OCI-LY7 (cell line): Measurements from ENCODE around the gene KCTD19. TPM values are rescaled to one million over a fixed set of nuclear protein-coding genes. Genes with fewer than 3 reads are reported as not detected.

ENCODE experiments used
- BruUV-seq: library from RNA; stranded (reverse); fragments of 400-500 nt; replicated peaks from 2 replicates; lab custom pipeline; 2021; lab: Mats Ljungman, UMichigan
- CTCF ChIA-PET: fragments of 300-600 bp; sonication (Branson Sonifier 250); formaldehyde crosslinking; loops from one replicate; lab custom pipeline; 2022; ENCODE audit warnings: antibody characterized with exemption; ENCODE audit not compliant: unreplicated experiment; lab: Charles Lee
- POLR2A ChIA-PET: fragments of 300-600 bp; sonication (Branson Sonifier 250); formaldehyde crosslinking; loops from one replicate; lab custom pipeline; 2022; ENCODE audit warnings: antibody characterized with exemption; lab: Charles Lee
- DNase-seq: peaks from one replicate; pipeline ENCODE4 v3.0.0-alpha.2; 2015; ENCODE audit warnings: low spot score
- H2AFZ ChIP-seq: fragments of 200-600 bp; sonication (generic), shearing (Covaris generic); 2 replicates; pipeline ENCODE4 v1.6.1; 2014; ENCODE audit warnings: mild to moderate bottlenecking, antibody characterized with exemption, low read length, moderate library complexity
- H3K27ac ChIP-seq: fragments of 200-600 bp; sonication (generic); 2 replicates; pipeline ENCODE4 v1.5.1; 2014; ENCODE audit warnings: mixed run types, low read depth, mild to moderate bottlenecking, moderate library complexity, low read length, inconsistent platforms; ENCODE audit not compliant: poor library complexity, severe bottlenecking
- H3K36me3 ChIP-seq: fragments of 200-600 bp; sonication (generic); 2 replicates; pipeline ENCODE4 v1.6.1; 2014; ENCODE audit warnings: mild to moderate bottlenecking, antibody characterized with exemption, low read length, moderate library complexity, mixed read lengths; ENCODE audit not compliant: insufficient read depth
- H3K4me1 ChIP-seq: fragments of 200-600 bp; sonication (generic); 2 replicates; pipeline ENCODE4 v1.5.1; 2014; ENCODE audit warnings: mild to moderate bottlenecking, low read length; ENCODE audit not compliant: insufficient read depth, poor library complexity, severe bottlenecking
- H3K4me2 ChIP-seq: fragments of 200-600 bp; sonication (generic); 2 replicates; pipeline ENCODE4 v1.6.1; 2014; ENCODE audit warnings: mild to moderate bottlenecking, low read length
- H3K4me3 ChIP-seq: fragments of 200-600 bp; sonication (generic); 2 replicates; pipeline ENCODE4 v1.5.1; 2014; ENCODE audit warnings: mild to moderate bottlenecking, low read depth, low read length; ENCODE audit not compliant: poor library complexity, severe bottlenecking
- H3K79me2 ChIP-seq: fragments of 200-600 bp; sonication (generic); 2 replicates; pipeline ENCODE4 v1.6.1; 2016; ENCODE audit warnings: low read depth, mild to moderate bottlenecking, low read length, moderate library complexity, mixed read lengths; ENCODE audit not compliant: insufficient read depth
- H3K9me2 ChIP-seq: fragments of 200-600 bp; sonication (generic); 2 replicates; pipeline ENCODE4 v1.6.1; 2016; ENCODE audit warnings: mild to moderate bottlenecking, low read length, mixed read lengths; ENCODE audit not compliant: insufficient read depth
- H3K9me3 ChIP-seq: fragments of 200-600 bp; sonication (generic); 2 replicates; pipeline ENCODE4 v1.6.1; 2014; ENCODE audit warnings: mild to moderate bottlenecking, mixed run types, low read length, mixed read lengths
- H4K20me1 ChIP-seq: fragments of 200-600 bp; sonication (generic); 2 replicates; pipeline ENCODE4 v1.6.1; 2014; ENCODE audit warnings: mild to moderate bottlenecking, antibody characterized with exemption, low read length, moderate library complexity, mixed read lengths; ENCODE audit not compliant: insufficient read depth
- CTCF ChIP-seq: fragments of 200-600 bp; sonication (generic); conservative IDR thresholded peaks from 2 replicates; pipeline ENCODE4 v1.5.1; 2014; ENCODE audit warnings: mild to moderate bottlenecking, antibody characterized with exemption, low read length, moderate library complexity, mixed read lengths
- EZH2phosphoT487 ChIP-seq: fragments of 200-600 bp; sonication (generic); IDR thresholded peaks from 2 replicates; pipeline ENCODE4 v1.6.1; 2018; ENCODE audit warnings: low read depth, borderline replicate concordance, mild to moderate bottlenecking, mixed run types, antibody characterized with exemption, low read length, moderate library complexity, mixed read lengths
- intact Hi-C: fragments of 100-400 bp; cut with micrococcal nuclease; formaldehyde crosslinking; loops from one replicate; pipeline ENCODE4 v1.10.0; 2022; ENCODE audit not compliant: unreplicated experiment
- total RNA-seq, 2 experiments: library from RNA; depleted of rRNA in 1 of 2; stranded (reverse); fragments of >200 nt in 1 of 2; shearing (Covaris generic) in 1 of 2; gene quantifications; 2 replicates each; pipeline ENCODE4 v1.2.3, GENCODE V29; 2014 to 2022

The KCTD19 gene
- total RNA-seq, 2 experiments from 2014 or later = 0.17 TPM; not detected in 1

GRCh38 chr16:67248073-67248400 is 78.5 kb downstream of the KCTD19 start:
- TF ChIP-seq EZH2phosphoT487 (no peak), CTCF (no peak)
- peak overlapping the region; percentile 86 for H3K4me3 ChIP-seq
- no TSS peak for BruUV-seq
- no peaks in the 10 kb centered on the region for H3K9me2 ChIP-seq
- peak overlapping the region; percentile 94 for H3K4me2 ChIP-seq
- no peak overlapping the region for H3K27ac ChIP-seq
- no peaks in the 10 kb centered on the region for H4K20me1 ChIP-seq
- no peaks in the 10 kb centered on the region for H3K9me3 ChIP-seq
- no peaks in the 10 kb centered on the region; the same call in 1 of the 2 replicates for H3K79me2 ChIP-seq
- H2AFZ ChIP-seq = peak overlapping the region; percentile 53; the same call in 1 of the 2 replicates
- ChIA-PET POLR2A (interaction anchor here (0.6 to 1.0 kb wide), 4 partner anchors 20 to 273 kb away, joined by 3 to 5 read pairs (median 4); partner anchors contain the start of genes ATP6V0D1 and TMEM208), CTCF (interaction anchor here (1.0 kb wide), 2 partner anchors 10 to 21 kb away, joined by 3 to 5 read pairs; partner anchors contain the start of gene TMEM208)
- no peaks in the 10 kb centered on the region for H3K36me3 ChIP-seq
- no peak for DNase-seq
- intact Hi-C loops = no loop called here
- H3K4me1 ChIP-seq = peaks cover 46% of the 10 kb centered on the region

- H4K20me1 ChIP-seq = no peaks in the 10 kb centered on the region
- peak within 1 kb of the TSS; percentile 86 for H3K4me3 ChIP-seq
- H3K79me2 ChIP-seq = no peaks in the 10 kb centered on the region; the same call in 1 of the 2 replicates
- no peaks in the 10 kb centered on the region for H3K9me2 ChIP-seq
- peak; percentile 98 for DNase-seq
- ChIA-PET CTCF (interaction anchor here (0.5 to 1.0 kb wide), 3 partner anchors 20 to 50 kb away, joined by 3 to 5 read pairs (median 5); partner anchors contain the start of gene TMEM208), POLR2A (interaction anchor here (0.5 to 1.5 kb wide), 6 partner anchors 12 to 273 kb away, joined by 3 to 5 read pairs (median 4); partner anchors contain the start of gene TMEM208)
- no peaks in the 10 kb centered on the region for H3K9me3 ChIP-seq
- peak within 1 kb of the TSS; percentile 73; the same call in 1 of the 2 replicates for H2AFZ ChIP-seq
- no peaks in the 10 kb centered on the region for H3K36me3 ChIP-seq
- TF ChIP-seq CTCF (0 out of 2 replicates have a peak, but pooled peaks have one; percentile 8), EZH2phosphoT487 (no peak)
- H3K4me2 ChIP-seq = peak within 1 kb of the TSS; percentile 94
- intact Hi-C loops = loop anchor here (1.0 to 2.0 kb wide), 2 partner anchors 20 to 55 kb away; partner anchors contain the start of genes E2F4 and TMEM208
- H3K27ac ChIP-seq = peak within 1 kb of the TSS; percentile 70
- no TSS peak for BruUV-seq
- H3K4me1 ChIP-seq = peaks cover 47% of the 10 kb centered on the region
Measured at GRCh38 chr16:67247192-67248072, 79.1 kb downstream of the KCTD19 start, which contains the start of gene FHOD1. TSS of gene FHOD1 (minus strand) at chr16:67247481. CDS start at chr16:67247410, 71 bp downstream.
